ENCODE measurements around the gene SRC. TPM values are rescaled to one million over a fixed set of nuclear protein-coding genes. Genes with fewer than 3 reads are reported as not detected.

SRC gene
- total and polyA plus RNA-seq, 2 donors from 2014 or later, result 28.5 to 70.0 TPM

GRCh38 chr20:37413023-37413334, 67.0 kb downstream of the SRC start:
- DNase-seq (peak in 1 of 5 donors; percentile 50), FAIRE-seq (no peak)
- Histone ChIP-seq H3K36me3 (ENCODE audit: control insufficient read depth in 2 of 3, insufficient read depth in 3 of 3, low read length in 3 of 3) (no peaks in the 10 kb centered on the region), H3K9me3 (ENCODE audit: control insufficient read depth in 2 of 3, insufficient read depth in 1 of 3, low read length in 3 of 3) (peaks cover 0 to 3% (median 0%) of the 10 kb centered on the region in 3 donors), H3K4me3 (ENCODE audit: low read length in 3 of 3) (no peak overlapping the region), H3K9ac (ENCODE audit: low read length in 3 of 3) (no peak overlapping the region), H3K27me3 (ENCODE audit: control insufficient read depth, insufficient read depth, low read length) (peaks cover 4% of the 10 kb centered on the region), H3K27ac (ENCODE audit: low read depth in 2 of 2, low read length in 2 of 2) (no peak overlapping the region), H3K4me1 (ENCODE audit: control insufficient read depth in 2 of 3, insufficient read depth in 2 of 3, low read depth in 1 of 3, low read length in 3 of 3) (peaks cover 0 to 5% (median 4%) of the 10 kb centered on the region in 3 donors)
- TF ChIP-seq CTCF (IDR thresholded peaks at IDR 0.05; ENCODE audit: borderline replicate concordance, extremely low read depth, insufficient read depth), result no peak
- intact Hi-C loops (cut with DNase I), result no loop called here

- H3K4me1 ChIP-seq (ENCODE audit: control insufficient read depth in 2 of 3, insufficient read depth in 2 of 3, low read depth in 1 of 3, low read length in 3 of 3), result peaks cover 0 to 5% (median 4%) of the 10 kb centered on the region in 3 donors
- no peak overlapping the region for H3K4me3 ChIP-seq (ENCODE audit: low read length in 3 of 3)
- peaks cover 4% of the 10 kb centered on the region for H3K27me3 ChIP-seq (ENCODE audit: control insufficient read depth, insufficient read depth, low read length)
- peaks cover 0 to 3% (median 0%) of the 10 kb centered on the region in 3 donors for H3K9me3 ChIP-seq (ENCODE audit: control insufficient read depth in 2 of 3, insufficient read depth in 1 of 3, low read length in 3 of 3)
- H3K27ac ChIP-seq (ENCODE audit: low read depth in 2 of 2, low read length in 2 of 2), result no peak overlapping the region
- peak in 1 of 5 donors; percentile 49 for DNase-seq
- intact Hi-C loops (cut with DNase I), result no loop called here
- FAIRE-seq, result no peak
- H3K9ac ChIP-seq (ENCODE audit: low read length in 3 of 3), result no peak overlapping the region
- TF ChIP-seq CTCF (IDR thresholded peaks at IDR 0.05; ENCODE audit: borderline replicate concordance, extremely low read depth, insufficient read depth), result no peak
- H3K36me3 ChIP-seq (ENCODE audit: control insufficient read depth in 2 of 3, insufficient read depth in 3 of 3, low read length in 3 of 3), result no peaks in the 10 kb centered on the region
Observed at GRCh38 chr20:37413379-37413778, 67.4 kb downstream of the SRC start.

GRCh38 chr20:37414224-37415035, 68.5 kb downstream of the SRC start:
- intact Hi-C loops (cut with DNase I), result no loop called here
- no peak overlapping the region for H3K27ac ChIP-seq (ENCODE audit: low read depth in 2 of 2, low read length in 2 of 2)
- H3K9ac ChIP-seq (ENCODE audit: low read length in 3 of 3), result no peak overlapping the region
- H3K9me3 ChIP-seq (ENCODE audit: control insufficient read depth in 2 of 3, insufficient read depth in 1 of 3, low read length in 3 of 3), result peaks cover 0 to 3% (median 0%) of the 10 kb centered on the region in 3 donors
- H3K27me3 ChIP-seq (ENCODE audit: control insufficient read depth, insufficient read depth, low read length), result peaks cover 3% of the 10 kb centered on the region
- no peaks in the 10 kb centered on the region for H3K36me3 ChIP-seq (ENCODE audit: control insufficient read depth in 2 of 3, insufficient read depth in 3 of 3, low read length in 3 of 3)
- TF ChIP-seq CTCF (IDR thresholded peaks at IDR 0.05; ENCODE audit: borderline replicate concordance, extremely low read depth, insufficient read depth), result no peak
- H3K4me1 ChIP-seq (ENCODE audit: control insufficient read depth in 2 of 3, insufficient read depth in 2 of 3, low read depth in 1 of 3, low read length in 3 of 3), result peaks cover 0 to 8% (median 5%) of the 10 kb centered on the region in 3 donors
- FAIRE-seq, result no peak
- no peak overlapping the region for H3K4me3 ChIP-seq (ENCODE audit: low read length in 3 of 3)
- DNase-seq, result peak in 4 of 5 donors; percentile 53 to 71 (median 66)

Measured in kidney (tissue), 14 donors.